ENCODE results near the gene ABCA4.
"Not testable (repeated sequence)": the region's sequence is repeated elsewhere in the genome, so short reads cannot be mapped to it uniquely, and the experiment has no call there.

DNA sequence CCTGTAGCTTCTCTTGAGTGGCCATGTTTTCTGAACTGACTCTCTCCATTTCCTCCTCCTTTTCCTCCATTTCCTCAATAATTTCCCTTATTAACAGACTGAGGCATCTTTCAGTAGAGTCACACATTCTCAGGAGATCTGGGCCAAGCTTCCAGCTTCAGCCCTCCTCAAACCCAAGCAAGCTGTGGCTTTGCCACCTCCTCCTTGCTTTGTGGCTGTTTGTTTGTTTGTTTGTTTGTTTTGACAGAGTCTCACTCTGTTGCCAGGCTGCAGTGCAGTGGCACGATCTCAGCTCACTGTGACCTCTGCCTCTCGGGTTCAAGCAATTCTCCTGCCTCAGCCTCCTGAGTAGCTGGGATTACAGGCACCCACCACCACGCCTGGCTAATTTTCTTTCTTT lies 130.5 kb downstream of the ABCA4 start:
- TF ChIP-seq, protein P1, sequence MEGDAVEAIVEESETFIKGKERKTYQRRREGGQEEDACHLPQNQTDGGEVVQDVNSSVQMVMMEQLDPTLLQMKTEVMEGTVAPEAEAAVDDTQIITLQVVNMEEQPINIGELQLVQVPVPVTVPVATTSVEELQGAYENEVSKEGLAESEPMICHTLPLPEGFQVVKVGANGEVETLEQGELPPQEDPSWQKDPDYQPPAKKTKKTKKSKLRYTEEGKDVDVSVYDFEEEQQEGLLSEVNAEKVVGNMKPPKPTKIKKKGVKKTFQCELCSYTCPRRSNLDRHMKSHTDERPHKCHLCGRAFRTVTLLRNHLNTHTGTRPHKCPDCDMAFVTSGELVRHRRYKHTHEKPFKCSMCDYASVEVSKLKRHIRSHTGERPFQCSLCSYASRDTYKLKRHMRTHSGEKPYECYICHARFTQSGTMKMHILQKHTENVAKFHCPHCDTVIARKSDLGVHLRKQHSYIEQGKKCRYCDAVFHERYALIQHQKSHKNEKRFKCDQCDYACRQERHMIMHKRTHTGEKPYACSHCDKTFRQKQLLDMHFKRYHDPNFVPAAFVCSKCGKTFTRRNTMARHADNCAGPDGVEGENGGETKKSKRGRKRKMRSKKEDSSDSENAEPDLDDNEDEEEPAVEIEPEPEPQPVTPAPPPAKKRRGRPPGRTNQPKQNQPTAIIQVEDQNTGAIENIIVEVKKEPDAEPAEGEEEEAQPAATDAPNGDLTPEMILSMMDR (IDR thresholded peaks at IDR 0.05), result not testable (repeated sequence)
- TF ChIP-seq POLR2A (IDR thresholded peaks at IDR 0.05), result not testable (repeated sequence)

Data from Peyer's patch (tissue), 4 donors.